WTC11 (cell line): ENCODE data around the gene GALNT9. TPM values are rescaled to one million over a fixed set of nuclear protein-coding genes. Genes with fewer than 3 reads are reported as not detected.

Source experiments
- ATAC-seq: fragments of 200-7000 bp; cut with Tn5 transposase; 2 replicates; pipeline ENCODE4 v1.10.0; 2021; ENCODE audit warnings: mild to moderate bottlenecking, moderate library complexity
- CTCF ChIA-PET: fragments of 300-600 bp; sonication (Branson Sonifier 250); formaldehyde crosslinking; loops from one replicate; lab custom pipeline; 2021; ENCODE audit warnings: antibody characterized with exemption; lab: Charles Lee
- POLR2A ChIA-PET: fragments of 350-600 bp; sonication (Branson Sonifier 250); formaldehyde crosslinking; loops from one replicate; lab custom pipeline; 2021; ENCODE audit warnings: antibody characterized with exemption; lab: Charles Lee
- DNase-seq: peaks from one replicate; pipeline ENCODE4 v3.0.0; 2021; ENCODE audit warnings: low spot score
- H3K27ac Mint-ChIP-seq: 2 replicates; pipeline ENCODE4 v1.8.0; 2021; ENCODE audit warnings: mixed read lengths
- H3K27me3 Mint-ChIP-seq: 2 replicates; pipeline ENCODE4 v1.8.0; 2021; ENCODE audit warnings: low read depth, mild to moderate bottlenecking, moderate library complexity, mixed read lengths
- H3K36me3 Mint-ChIP-seq: 2 replicates; pipeline ENCODE4 v1.8.0; 2021; ENCODE audit warnings: mixed read lengths
- H3K4me1 Mint-ChIP-seq: 2 replicates; pipeline ENCODE4 v1.8.0; 2022; ENCODE audit warnings: mixed read lengths
- H3K4me3 Mint-ChIP-seq: 2 replicates; pipeline ENCODE4 v1.8.0; 2021; ENCODE audit warnings: mild to moderate bottlenecking, moderate library complexity, mixed read lengths
- H3K9me3 Mint-ChIP-seq: 2 replicates; pipeline ENCODE4 v1.8.0; 2021; ENCODE audit warnings: mixed read lengths
- CBFB ChIP-seq: sonication (generic); formaldehyde crosslinking; IDR thresholded peaks from 2 replicates; pipeline ENCODE4 v1.8.1; 2022; ENCODE audit warnings: mild to moderate bottlenecking, low read depth, missing genetic modification reagents
- E2F5 ChIP-seq: sonication (generic); formaldehyde crosslinking; IDR thresholded peaks from 2 replicates; pipeline ENCODE4 v1.8.1; 2022; ENCODE audit warnings: mild to moderate bottlenecking, moderate library complexity, missing genetic modification reagents
- ELF4 ChIP-seq: sonication (generic); formaldehyde crosslinking; IDR thresholded peaks from 2 replicates; pipeline ENCODE4 v1.8.1; 2022; ENCODE audit warnings: low read depth, mild to moderate bottlenecking, moderate library complexity, missing genetic modification reagents
- EMX1 ChIP-seq: fragments of 250-450 bp; sonication (Bioruptor Pico); IDR thresholded peaks from 2 replicates; pipeline ENCODE4 v1.8.0; 2021; ENCODE audit warnings: mild to moderate bottlenecking
- MXD4 ChIP-seq: fragments of 250-450 bp; sonication (Bioruptor Pico); IDR thresholded peaks from 2 replicates; pipeline ENCODE4 v1.8.0; 2021; ENCODE audit warnings: mild to moderate bottlenecking, moderate library complexity, borderline replicate concordance
- NFYB ChIP-seq: sonication (generic); formaldehyde crosslinking; conservative IDR thresholded peaks from 2 replicates; pipeline ENCODE4 v1.8.0; 2022; ENCODE audit warnings: low read depth, missing genetic modification reagents
- USF2 ChIP-seq: sonication (generic); formaldehyde crosslinking; IDR thresholded peaks from 2 replicates; pipeline ENCODE4 v1.8.1; 2023; ENCODE audit warnings: mild to moderate bottlenecking, missing genetic modification reagents, moderate library complexity
- ZBTB43 ChIP-seq: sonication (generic); formaldehyde crosslinking; IDR thresholded peaks from 2 replicates; pipeline ENCODE4 v1.8.1; 2023; ENCODE audit warnings: mild to moderate bottlenecking, missing genetic modification reagents
- ZNF263 ChIP-seq: sonication (generic); formaldehyde crosslinking; IDR thresholded peaks from 2 replicates; pipeline ENCODE4 v1.8.1; 2022; ENCODE audit warnings: low read depth, mild to moderate bottlenecking, moderate library complexity, missing genetic modification reagents
- ZNF396 ChIP-seq: fragments of 250-450 bp; sonication (Bioruptor Pico); IDR thresholded peaks from 2 replicates; pipeline ENCODE4 v1.8.0; 2021; ENCODE audit warnings: mild to moderate bottlenecking, moderate library complexity, borderline replicate concordance
- ZNF416 ChIP-seq: fragments of 250-450 bp; sonication (Bioruptor Pico); IDR thresholded peaks from 2 replicates; pipeline ENCODE4 v1.9.0; 2021; ENCODE audit warnings: mild to moderate bottlenecking, inconsistent platforms
- ZNF423 ChIP-seq: fragments of 250-450 bp; sonication (Bioruptor Pico); IDR thresholded peaks from 2 replicates; pipeline ENCODE4 v2.1.2; 2022; ENCODE audit warnings: mild to moderate bottlenecking, moderate library complexity
- ZNF671 ChIP-seq: fragments of 250-450 bp; sonication (Bioruptor Pico); IDR thresholded peaks from 2 replicates; pipeline ENCODE4 v1.8.0; 2021; ENCODE audit warnings: mild to moderate bottlenecking
- total RNA-seq: library from RNA; stranded (reverse); gene quantifications from 3 replicates; pipeline ENCODE4 v1.2.3, GENCODE V29; 2021

Gene GALNT9
- total RNA-seq, 1 experiment from 2014 or later: 0.90 TPM

GRCh38 chr12:132286912-132287311, 42.5 kb downstream of the GALNT9 start (continued):
- TF ChIP-seq ZNF396 (CRISPR knock-in tag) (no peak), ZNF416 (CRISPR knock-in tag) (no peak), ELF4 (no peak), EMX1 (no peak), CBFB (CRISPR knock-in tag) (no peak), MXD4 (no peak), ZNF263 (no peak), E2F5 (no peak), ZNF671 (CRISPR knock-in tag) (no peak), NFYB (CRISPR knock-in tag) (no peak)
- TF ChIP-seq, all 79 proteins: peak for 0

GRCh38 chr12:132285991-132286681, 43.3 kb downstream of the GALNT9 start:
- 0 out of 2 replicates have a peak, but pooled peaks have one; percentile 44 for TF ChIP-seq ZBTB43 (CRISPR knock-in tag)
- TF ChIP-seq USF2: no peak
- CTCF ChIA-PET: interaction anchor here (0.8 to 4.3 kb wide), 12 partner anchors 12 to 134 kb away, joined by 3 to 51 read pairs (median 5); partner anchors contain the start of gene GALNT9
- POLR2A ChIA-PET: no interaction called here
- H3K4me1 Mint-ChIP-seq: peaks cover 21% of the 10 kb centered on the region
- H3K36me3 Mint-ChIP-seq: no peaks in the 10 kb centered on the region
- peaks cover 45% of the 10 kb centered on the region for H3K27me3 Mint-ChIP-seq
- peak; percentile 64 for ATAC-seq
- peak overlapping the region; percentile 62 for H3K4me3 Mint-ChIP-seq
- no peak for DNase-seq
- no peaks in the 10 kb centered on the region for H3K9me3 Mint-ChIP-seq
- H3K27ac Mint-ChIP-seq: no peak overlapping the region

- Mint-ChIP-seq H3K27me3 (peaks cover 42% of the 10 kb centered on the region), H3K4me1 (peaks cover 21% of the 10 kb centered on the region), H3K9me3 (no peaks in the 10 kb centered on the region), H3K4me3 (peak overlapping the region; percentile 62), H3K27ac (no peak overlapping the region), H3K36me3 (no peaks in the 10 kb centered on the region)
- ChIA-PET POLR2A (interaction anchor here (0.6 kb wide), 1 partner anchor 1426 kb away, joined by 4 read pairs; no protein-coding TSS in a partner anchor), CTCF (interaction anchor here (0.7 to 4.3 kb wide), 25 partner anchors 10 to 239 kb away, joined by 3 to 51 read pairs (median 4); partner anchors contain the start of gene GALNT9)
- DNase-seq: no peak
- no peak for TF ChIP-seq USF2
- TF ChIP-seq ZNF423 (CRISPR knock-in tag): peak; percentile 87
- ATAC-seq: peak; percentile 17
Observed at GRCh38 chr12:132284827-132285741, 44.3 kb downstream of the GALNT9 start.
